Stimulated activated CD8-positive, alpha-beta memory T cell treated with anti-CD3 and anti-CD28 coated beads, Interleukin-7, amount 100 ng/mL, for 48 hours (primary cell): ENCODE measurements around the gene RBM39.
"Not testable (repeated sequence)": the region's sequence is repeated elsewhere in the genome, so short reads cannot be mapped to it uniquely, and the experiment has no call there.

Experiments
- DNase-seq, 2 donors: peaks; one replicate each; pipeline ENCODE4 v3.0.0-alpha.2; 2020; ENCODE audit warnings: low read depth in 1 of 2; ENCODE audit errors: extremely low read depth in 1 of 2

RBM39 gene

GRCh38 chr20:35757098-35757705 lies 15.1 kb upstream of the RBM39 start:
- no peak for DNase-seq

- DNase-seq = no peak
Measured at GRCh38 chr20:35756404-35756803, 14.3 kb upstream of the RBM39 start.

GRCh38 chr20:35750611-35751010 lies 8.6 kb upstream of the RBM39 start:
- DNase-seq = no peak

- DNase-seq = not testable (repeated sequence)
Measured at GRCh38 chr20:35744492-35744841, 2.4 kb upstream of the RBM39 start.

- no peak for DNase-seq
Measured at GRCh38 chr20:35743693-35744491, 1.8 kb upstream of the RBM39 start.

- DNase-seq = no peak
Measured at GRCh38 chr20:35742741-35743523, 872 bp upstream of the RBM39 start.

GRCh38 chr20:35739294-35740163 lies 2.5 kb downstream of the RBM39 start:
- DNase-seq = no peak

GRCh38 chr20:35738410-35739179 lies 3.5 kb downstream of the RBM39 start:
- no peak for DNase-seq

GRCh38 chr20:35737865-35738333 lies 4.2 kb downstream of the RBM39 start:
- no peak for DNase-seq

- DNase-seq = no peak
Measured at GRCh38 chr20:35735826-35736470, 6.1 kb downstream of the RBM39 start.

- no peak for DNase-seq
Measured at GRCh38 chr20:35734777-35735649, 7.0 kb downstream of the RBM39 start.

GRCh38 chr20:35734374-35734773 lies 7.7 kb downstream of the RBM39 start:
- DNase-seq = no peak

- no peak for DNase-seq
Measured at GRCh38 chr20:35732644-35732982, 9.4 kb downstream of the RBM39 start.

- DNase-seq = no peak
Measured at GRCh38 chr20:35731862-35732643, 10.0 kb downstream of the RBM39 start.

GRCh38 chr20:35731469-35731788 lies 10.6 kb downstream of the RBM39 start:
- no peak for DNase-seq

GRCh38 chr20:35730583-35731468 lies 11.2 kb downstream of the RBM39 start:
- no peak for DNase-seq
